HL-60/S4 treated with phorbol 12-myristate 13-acetate at 8.2 ng/mL for 4 days and 3 days (cell line): ENCODE measurements around the gene TMC3.

Experiments
- in situ Hi-C: fragments of 300-500 bp; cut with MboI; formaldehyde crosslinking; loops from 2 replicates; pipeline ENCODE4 v1.15.0; 2022; ENCODE audit warnings: low sequenced_read_pairs

The TMC3 gene

GRCh38 chr15:81284256-81285031 is 89.6 kb downstream of the TMC3 start:
- in situ Hi-C loops, result no loop called here

GRCh38 chr15:81282911-81283310 is 91.1 kb downstream of the TMC3 start:
- in situ Hi-C loops, result no loop called here

- in situ Hi-C loops, result no loop called here
These were observed 91.5 kb downstream of the TMC3 start for GRCh38 chr15:81282606-81282895.

GRCh38 chr15:81281766-81282605 is 92.0 kb downstream of the TMC3 start:
- in situ Hi-C loops, result no loop called here

- in situ Hi-C loops, result no loop called here
These were observed 92.6 kb downstream of the TMC3 start for GRCh38 chr15:81281456-81281735.
